ENCODE data around the gene TGFBR2. TPM values are rescaled to one million over a fixed set of nuclear protein-coding genes. Genes with fewer than 3 reads are reported as not detected.

TGFBR2 gene
- total and polyA plus RNA-seq, 3 experiments from 2014 or later: 55.3 to 108 (median 56.3) TPM

GRCh38 chr3:30741889-30742288 is 135.5 kb downstream of the TGFBR2 start:
- no peak overlapping the region for H3K27ac ChIP-seq (ENCODE audit: low read depth, low read length)
- no peak overlapping the region for H3K4me3 ChIP-seq (ENCODE audit: low read length)
- DNase-seq: no peak
- H3K27me3 ChIP-seq (ENCODE audit: insufficient read depth, low read length, poor library complexity, severe bottlenecking): no peaks in the 10 kb centered on the region
- no peaks in the 10 kb centered on the region for H3K36me3 ChIP-seq (ENCODE audit: insufficient read depth, low read length)
- no peaks in the 10 kb centered on the region for H3K27me3 Mint-ChIP-seq
- no peaks in the 10 kb centered on the region for H3K9me3 Mint-ChIP-seq
- H3K4me1 ChIP-seq (ENCODE audit: insufficient read depth, low read length): no peaks in the 10 kb centered on the region
- POLR2A ChIA-PET: no interaction called here
- CTCF ChIA-PET: no interaction called here
- H3K4me3 Mint-ChIP-seq: no peak overlapping the region
- H3K4me1 Mint-ChIP-seq: peaks cover 13 to 34% (median 20%) of the 10 kb centered on the region in 3 donors
- no peak overlapping the region for H3K27ac Mint-ChIP-seq
- no peaks in the 10 kb centered on the region for H3K9me3 ChIP-seq (ENCODE audit: low read length)
- H3K36me3 Mint-ChIP-seq: peaks cover 0 to 2% (median 0%) of the 10 kb centered on the region in 3 donors

- H3K27ac ChIP-seq (ENCODE audit: low read depth, low read length): no peak overlapping the region
- no peak overlapping the region for H3K4me3 Mint-ChIP-seq
- peaks cover 13 to 29% (median 20%) of the 10 kb centered on the region in 3 donors for H3K4me1 Mint-ChIP-seq
- H3K27ac Mint-ChIP-seq: no peak overlapping the region
- no peaks in the 10 kb centered on the region for H3K4me1 ChIP-seq (ENCODE audit: insufficient read depth, low read length)
- no peak for DNase-seq
- no peaks in the 10 kb centered on the region for H3K36me3 Mint-ChIP-seq
- ChIA-PET POLR2A (no interaction called here), CTCF (no interaction called here)
- no peaks in the 10 kb centered on the region for H3K9me3 Mint-ChIP-seq
- no peaks in the 10 kb centered on the region for H3K27me3 ChIP-seq (ENCODE audit: insufficient read depth, low read length, poor library complexity, severe bottlenecking)
- no peaks in the 10 kb centered on the region for H3K27me3 Mint-ChIP-seq
- H3K36me3 ChIP-seq (ENCODE audit: insufficient read depth, low read length): no peaks in the 10 kb centered on the region
- H3K4me3 ChIP-seq (ENCODE audit: low read length): no peak overlapping the region
- H3K9me3 ChIP-seq (ENCODE audit: low read length): no peaks in the 10 kb centered on the region
These were observed 136.6 kb downstream of the TGFBR2 start for GRCh38 chr3:30742796-30743619.

All from CD8-positive, alpha-beta memory T cell (primary cell).